Measurements from ENCODE around the gene PPIG. TPM values are rescaled to one million over a fixed set of nuclear protein-coding genes. Genes with fewer than 3 reads are reported as not detected.
"Not testable (repeated sequence)": the region's sequence is repeated elsewhere in the genome, so short reads cannot be mapped to it uniquely, and the experiment has no call there.

PPIG gene
- total RNA-seq, 1 donor from 2014 or later: 33.7 TPM

- DNase-seq: no peak
- Mint-ChIP-seq H3K27me3 (ENCODE audit: unreplicated experiment) (no peaks in the 10 kb centered on the region), H3K4me1 (ENCODE audit: low read depth, unreplicated experiment) (no peaks in the 10 kb centered on the region), H3K4me3 (ENCODE audit: unreplicated experiment) (no peak overlapping the region), H3K27ac (ENCODE audit: unreplicated experiment) (no peak overlapping the region), H3K9me3 (ENCODE audit: unreplicated experiment) (peaks cover 1% of the 10 kb centered on the region), H3K36me3 (ENCODE audit: unreplicated experiment) (no peaks in the 10 kb centered on the region)
- TF ChIP-seq, protein P1, sequence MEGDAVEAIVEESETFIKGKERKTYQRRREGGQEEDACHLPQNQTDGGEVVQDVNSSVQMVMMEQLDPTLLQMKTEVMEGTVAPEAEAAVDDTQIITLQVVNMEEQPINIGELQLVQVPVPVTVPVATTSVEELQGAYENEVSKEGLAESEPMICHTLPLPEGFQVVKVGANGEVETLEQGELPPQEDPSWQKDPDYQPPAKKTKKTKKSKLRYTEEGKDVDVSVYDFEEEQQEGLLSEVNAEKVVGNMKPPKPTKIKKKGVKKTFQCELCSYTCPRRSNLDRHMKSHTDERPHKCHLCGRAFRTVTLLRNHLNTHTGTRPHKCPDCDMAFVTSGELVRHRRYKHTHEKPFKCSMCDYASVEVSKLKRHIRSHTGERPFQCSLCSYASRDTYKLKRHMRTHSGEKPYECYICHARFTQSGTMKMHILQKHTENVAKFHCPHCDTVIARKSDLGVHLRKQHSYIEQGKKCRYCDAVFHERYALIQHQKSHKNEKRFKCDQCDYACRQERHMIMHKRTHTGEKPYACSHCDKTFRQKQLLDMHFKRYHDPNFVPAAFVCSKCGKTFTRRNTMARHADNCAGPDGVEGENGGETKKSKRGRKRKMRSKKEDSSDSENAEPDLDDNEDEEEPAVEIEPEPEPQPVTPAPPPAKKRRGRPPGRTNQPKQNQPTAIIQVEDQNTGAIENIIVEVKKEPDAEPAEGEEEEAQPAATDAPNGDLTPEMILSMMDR (IDR thresholded peaks at IDR 0.05; ENCODE audit: partially characterized antibody, unreplicated experiment): no peak
These were observed 92.2 kb downstream of the PPIG start for GRCh38 chr2:169676357-169676756.

GRCh38 chr2:169676850-169677249 is 92.7 kb downstream of the PPIG start:
- Mint-ChIP-seq H3K27me3 (ENCODE audit: unreplicated experiment) (no peaks in the 10 kb centered on the region), H3K27ac (ENCODE audit: unreplicated experiment) (no peak overlapping the region), H3K9me3 (ENCODE audit: unreplicated experiment) (peaks cover 1% of the 10 kb centered on the region), H3K4me1 (ENCODE audit: low read depth, unreplicated experiment) (no peaks in the 10 kb centered on the region), H3K36me3 (ENCODE audit: unreplicated experiment) (no peaks in the 10 kb centered on the region), H3K4me3 (ENCODE audit: unreplicated experiment) (no peak overlapping the region)
- DNase-seq: no peak
- TF ChIP-seq, protein P1 (IDR thresholded peaks at IDR 0.05; ENCODE audit: partially characterized antibody, unreplicated experiment): no peak

GRCh38 chr2:169683054-169683424 is 98.9 kb downstream of the PPIG start:
- H3K4me1 Mint-ChIP-seq (ENCODE audit: low read depth, unreplicated experiment): no peaks in the 10 kb centered on the region
- H3K36me3 Mint-ChIP-seq (ENCODE audit: unreplicated experiment): peaks cover 6% of the 10 kb centered on the region
- no peak overlapping the region for H3K4me3 Mint-ChIP-seq (ENCODE audit: unreplicated experiment)
- H3K27me3 Mint-ChIP-seq (ENCODE audit: unreplicated experiment): peaks cover 2% of the 10 kb centered on the region
- TF ChIP-seq, protein P1 (IDR thresholded peaks at IDR 0.05; ENCODE audit: partially characterized antibody, unreplicated experiment): no peak
- peaks cover 1% of the 10 kb centered on the region for H3K9me3 Mint-ChIP-seq (ENCODE audit: unreplicated experiment)
- DNase-seq: no peak
- no peak overlapping the region for H3K27ac Mint-ChIP-seq (ENCODE audit: unreplicated experiment)

- H3K27me3 Mint-ChIP-seq (ENCODE audit: unreplicated experiment): peaks cover 2% of the 10 kb centered on the region
- no peaks in the 10 kb centered on the region for H3K4me1 Mint-ChIP-seq (ENCODE audit: low read depth, unreplicated experiment)
- TF ChIP-seq, protein P1 (IDR thresholded peaks at IDR 0.05; ENCODE audit: partially characterized antibody, unreplicated experiment): no peak
- peaks cover 11% of the 10 kb centered on the region for H3K36me3 Mint-ChIP-seq (ENCODE audit: unreplicated experiment)
- no peak overlapping the region for H3K27ac Mint-ChIP-seq (ENCODE audit: unreplicated experiment)
- H3K4me3 Mint-ChIP-seq (ENCODE audit: unreplicated experiment): no peak overlapping the region
- DNase-seq: no peak
- peaks cover 1% of the 10 kb centered on the region for H3K9me3 Mint-ChIP-seq (ENCODE audit: unreplicated experiment)
These were observed 99.4 kb downstream of the PPIG start for GRCh38 chr2:169683425-169684134.

DNA sequence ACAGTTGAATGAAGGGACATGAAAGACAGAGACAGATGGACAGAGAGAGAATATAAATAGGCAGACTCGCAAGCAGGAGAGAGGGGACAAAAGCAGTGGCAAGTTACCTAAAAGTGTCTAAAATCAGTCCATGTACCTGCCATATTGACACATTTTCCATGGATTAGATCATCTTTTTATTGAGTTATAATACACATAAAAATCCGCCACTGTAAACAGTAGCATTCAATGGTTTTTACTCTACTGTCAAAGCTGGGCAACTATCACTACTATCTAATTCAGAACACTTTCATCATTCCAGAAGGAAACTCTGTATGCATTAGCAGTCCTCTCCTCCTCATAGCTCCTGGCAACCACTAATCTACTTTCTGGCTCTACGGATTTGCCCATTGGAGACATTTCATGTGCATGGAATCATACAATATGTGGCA is 100.0 kb downstream of the PPIG start:
- Mint-ChIP-seq H3K27me3 (ENCODE audit: unreplicated experiment) (peaks cover 2% of the 10 kb centered on the region), H3K36me3 (ENCODE audit: unreplicated experiment) (peaks cover 14% of the 10 kb centered on the region), H3K4me3 (ENCODE audit: unreplicated experiment) (no peak overlapping the region), H3K27ac (ENCODE audit: unreplicated experiment) (no peak overlapping the region), H3K9me3 (ENCODE audit: unreplicated experiment) (peaks cover 1% of the 10 kb centered on the region), H3K4me1 (ENCODE audit: low read depth, unreplicated experiment) (no peaks in the 10 kb centered on the region)
- TF ChIP-seq, protein P1 (IDR thresholded peaks at IDR 0.05; ENCODE audit: partially characterized antibody, unreplicated experiment): no peak
- no peak for DNase-seq

DNA sequence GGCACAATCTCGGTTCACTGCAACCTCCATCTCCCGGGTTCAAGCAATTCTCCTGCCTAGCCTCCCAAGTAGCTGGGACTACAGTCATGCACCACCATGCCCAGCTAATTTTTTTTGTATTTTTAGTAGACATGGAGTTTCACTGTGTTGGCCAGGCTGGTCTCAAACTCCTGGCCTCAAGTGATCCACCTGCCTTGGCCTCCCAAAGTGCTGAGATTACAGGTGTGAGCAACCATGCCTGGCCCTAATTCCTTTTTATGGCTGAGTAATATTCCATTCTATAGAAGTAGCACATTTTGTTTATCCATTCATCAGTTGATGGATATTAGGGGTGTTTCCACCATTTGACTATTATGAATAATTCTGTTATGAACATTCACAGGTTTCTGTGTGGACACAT is 100.6 kb downstream of the PPIG start:
- H3K36me3 Mint-ChIP-seq (ENCODE audit: unreplicated experiment): peaks cover 14% of the 10 kb centered on the region
- not testable (repeated sequence) for H3K4me3 Mint-ChIP-seq (ENCODE audit: unreplicated experiment); H3K9me3 Mint-ChIP-seq (ENCODE audit: unreplicated experiment); H3K27ac Mint-ChIP-seq (ENCODE audit: unreplicated experiment); H3K4me1 Mint-ChIP-seq (ENCODE audit: low read depth, unreplicated experiment); H3K27me3 Mint-ChIP-seq (ENCODE audit: unreplicated experiment); DNase-seq

DNA sequence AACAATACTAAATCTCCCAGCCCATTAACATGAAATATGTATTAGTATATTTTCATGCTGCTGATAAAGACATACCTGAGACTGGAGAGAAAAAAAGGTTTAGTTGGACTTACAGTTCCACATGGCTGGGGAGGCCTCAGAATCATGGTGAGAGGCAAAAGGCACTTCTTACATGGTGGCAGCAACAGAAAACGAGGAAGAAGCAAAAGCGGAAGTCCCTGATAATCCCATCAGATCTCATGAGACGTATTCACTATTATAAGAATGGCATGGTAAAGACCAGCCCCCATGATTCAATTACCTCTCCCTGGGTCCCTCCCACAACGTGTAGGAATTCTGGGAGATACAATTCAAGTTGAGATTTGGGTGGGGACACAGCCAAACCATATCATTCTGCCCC is 102.7 kb downstream of the PPIG start:
- not testable (repeated sequence) for H3K9me3 Mint-ChIP-seq (ENCODE audit: unreplicated experiment); H3K4me3 Mint-ChIP-seq (ENCODE audit: unreplicated experiment); H3K27ac Mint-ChIP-seq (ENCODE audit: unreplicated experiment); H3K4me1 Mint-ChIP-seq (ENCODE audit: low read depth, unreplicated experiment); DNase-seq; H3K27me3 Mint-ChIP-seq (ENCODE audit: unreplicated experiment)
- peaks cover 18% of the 10 kb centered on the region for H3K36me3 Mint-ChIP-seq (ENCODE audit: unreplicated experiment)

GRCh38 chr2:169687943-169688342 is 103.8 kb downstream of the PPIG start:
- not testable (repeated sequence) for H3K27me3 Mint-ChIP-seq (ENCODE audit: unreplicated experiment); H3K9me3 Mint-ChIP-seq (ENCODE audit: unreplicated experiment); DNase-seq; H3K4me3 Mint-ChIP-seq (ENCODE audit: unreplicated experiment); H3K27ac Mint-ChIP-seq (ENCODE audit: unreplicated experiment); H3K4me1 Mint-ChIP-seq (ENCODE audit: low read depth, unreplicated experiment)
- peaks cover 18% of the 10 kb centered on the region for H3K36me3 Mint-ChIP-seq (ENCODE audit: unreplicated experiment)
